Measurements from ENCODE around the gene DHRS4. TPM values are rescaled to one million over a fixed set of nuclear protein-coding genes. Genes with fewer than 3 reads are reported as not detected.

Gene DHRS4
- polyA plus RNA-seq, 1 donor from 2014 or later, result 7.8 TPM

DNA sequence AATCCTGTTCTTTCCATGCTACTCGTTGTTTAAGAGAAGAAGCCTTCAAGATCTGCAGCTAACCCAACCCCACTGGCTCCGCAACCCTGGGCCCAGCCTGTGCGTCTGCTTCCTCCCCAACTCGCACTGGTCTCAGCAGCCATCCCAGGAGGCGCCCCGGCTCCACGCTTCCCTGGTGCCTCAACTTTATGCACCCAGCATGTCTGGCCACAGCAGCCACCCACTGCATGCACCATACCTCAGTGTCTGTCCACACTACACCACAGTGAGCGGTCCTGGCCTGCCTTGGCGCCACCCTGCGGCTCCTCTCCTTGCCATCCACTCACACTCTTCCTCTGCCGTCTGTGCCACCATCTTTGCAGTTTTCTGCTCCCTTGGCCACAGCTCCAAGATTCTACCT, 27.0 kb upstream of the DHRS4 start:
- TF ChIP-seq EZH2 (IDR thresholded peaks at IDR 0.05; ENCODE audit: borderline replicate concordance, insufficient read depth, low read length, poor library complexity, severe bottlenecking), result no peak
- no peak for TF ChIP-seq MXI1 (conservative IDR thresholded peaks at IDR 0.05; ENCODE audit: poor library complexity, severe bottlenecking)
- TF ChIP-seq RAD21 (conservative IDR thresholded peaks at IDR 0.05), result no peak
- no peak for TF ChIP-seq TAF1 (IDR thresholded peaks at IDR 0.05; ENCODE audit: low read depth)
- no peak for TF ChIP-seq POLR2AphosphoS5 (IDR thresholded peaks at IDR 0.05)
- TF ChIP-seq SMC3 (conservative IDR thresholded peaks at IDR 0.05; ENCODE audit: poor library complexity), result no peak
- TF ChIP-seq EP300 (conservative IDR thresholded peaks at IDR 0.05; ENCODE audit: poor library complexity, severe bottlenecking), result no peak
- TF ChIP-seq CTCF (IDR thresholded peaks at IDR 0.05; ENCODE audit: poor library complexity, severe bottlenecking), result no peak
- TF ChIP-seq, protein P1, sequence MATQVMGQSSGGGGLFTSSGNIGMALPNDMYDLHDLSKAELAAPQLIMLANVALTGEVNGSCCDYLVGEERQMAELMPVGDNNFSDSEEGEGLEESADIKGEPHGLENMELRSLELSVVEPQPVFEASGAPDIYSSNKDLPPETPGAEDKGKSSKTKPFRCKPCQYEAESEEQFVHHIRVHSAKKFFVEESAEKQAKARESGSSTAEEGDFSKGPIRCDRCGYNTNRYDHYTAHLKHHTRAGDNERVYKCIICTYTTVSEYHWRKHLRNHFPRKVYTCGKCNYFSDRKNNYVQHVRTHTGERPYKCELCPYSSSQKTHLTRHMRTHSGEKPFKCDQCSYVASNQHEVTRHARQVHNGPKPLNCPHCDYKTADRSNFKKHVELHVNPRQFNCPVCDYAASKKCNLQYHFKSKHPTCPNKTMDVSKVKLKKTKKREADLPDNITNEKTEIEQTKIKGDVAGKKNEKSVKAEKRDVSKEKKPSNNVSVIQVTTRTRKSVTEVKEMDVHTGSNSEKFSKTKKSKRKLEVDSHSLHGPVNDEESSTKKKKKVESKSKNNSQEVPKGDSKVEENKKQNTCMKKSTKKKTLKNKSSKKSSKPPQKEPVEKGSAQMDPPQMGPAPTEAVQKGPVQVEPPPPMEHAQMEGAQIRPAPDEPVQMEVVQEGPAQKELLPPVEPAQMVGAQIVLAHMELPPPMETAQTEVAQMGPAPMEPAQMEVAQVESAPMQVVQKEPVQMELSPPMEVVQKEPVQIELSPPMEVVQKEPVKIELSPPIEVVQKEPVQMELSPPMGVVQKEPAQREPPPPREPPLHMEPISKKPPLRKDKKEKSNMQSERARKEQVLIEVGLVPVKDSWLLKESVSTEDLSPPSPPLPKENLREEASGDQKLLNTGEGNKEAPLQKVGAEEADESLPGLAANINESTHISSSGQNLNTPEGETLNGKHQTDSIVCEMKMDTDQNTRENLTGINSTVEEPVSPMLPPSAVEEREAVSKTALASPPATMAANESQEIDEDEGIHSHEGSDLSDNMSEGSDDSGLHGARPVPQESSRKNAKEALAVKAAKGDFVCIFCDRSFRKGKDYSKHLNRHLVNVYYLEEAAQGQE (IDR thresholded peaks at IDR 0.05; ENCODE audit: borderline replicate concordance), result no peak
- Histone ChIP-seq H3F3A (ENCODE audit: insufficient read depth, low read length, poor library complexity, severe bottlenecking) (no peaks in the 10 kb centered on the region), H4K20me1 (ENCODE audit: insufficient read depth) (no peaks in the 10 kb centered on the region), H3K79me2 (replicated peaks; ENCODE audit: insufficient read depth, low read length) (no peaks in the 10 kb centered on the region), H3K27me3 (ENCODE audit: insufficient read depth, low read depth, low read length) (no peaks in the 10 kb centered on the region), H3K27ac (ENCODE audit: low read length) (no peak overlapping the region), H3K9me3 (ENCODE audit: low read length) (no peaks in the 10 kb centered on the region), H3K9ac (ENCODE audit: low read length) (no peak overlapping the region), H3K9me2 (ENCODE audit: insufficient read depth, low read length) (no peaks in the 10 kb centered on the region), H3K4me2 (ENCODE audit: low read length) (no peak overlapping the region), H2AFZ (ENCODE audit: low read depth, low read length) (no peak overlapping the region), H3K4me3 (ENCODE audit: low read length) (no peak overlapping the region), H3K36me3 (ENCODE audit: insufficient read depth, low read length) (no peaks in the 10 kb centered on the region)

GRCh38 chr14:23929136-23929535, 24.4 kb upstream of the DHRS4 start:
- Histone ChIP-seq H3K9ac (ENCODE audit: low read length) (no peak overlapping the region), H3K79me2 (replicated peaks; ENCODE audit: insufficient read depth, low read length) (no peaks in the 10 kb centered on the region), H4K20me1 (ENCODE audit: insufficient read depth) (no peaks in the 10 kb centered on the region), H3K27ac (ENCODE audit: low read length) (no peak overlapping the region), H3K4me2 (ENCODE audit: low read length) (no peak overlapping the region), H3K36me3 (ENCODE audit: insufficient read depth, low read length) (no peaks in the 10 kb centered on the region), H3F3A (ENCODE audit: insufficient read depth, low read length, poor library complexity, severe bottlenecking) (no peaks in the 10 kb centered on the region), H3K4me3 (ENCODE audit: low read length) (no peak overlapping the region), H3K27me3 (ENCODE audit: insufficient read depth, low read depth, low read length) (no peaks in the 10 kb centered on the region), H3K9me3 (ENCODE audit: low read length) (no peaks in the 10 kb centered on the region), H3K9me2 (ENCODE audit: insufficient read depth, low read length) (no peaks in the 10 kb centered on the region), H2AFZ (ENCODE audit: low read depth, low read length) (no peak overlapping the region)
- TF ChIP-seq POLR2AphosphoS5 (IDR thresholded peaks at IDR 0.05), result no peak
- TF ChIP-seq SMC3 (conservative IDR thresholded peaks at IDR 0.05; ENCODE audit: poor library complexity), result no peak
- TF ChIP-seq, protein P1 (IDR thresholded peaks at IDR 0.05; ENCODE audit: borderline replicate concordance), result no peak
- no peak for TF ChIP-seq EZH2 (IDR thresholded peaks at IDR 0.05; ENCODE audit: borderline replicate concordance, insufficient read depth, low read length, poor library complexity, severe bottlenecking)
- TF ChIP-seq EP300 (conservative IDR thresholded peaks at IDR 0.05; ENCODE audit: poor library complexity, severe bottlenecking), result no peak
- no peak for TF ChIP-seq TAF1 (IDR thresholded peaks at IDR 0.05; ENCODE audit: low read depth)

All from neural cell (in vitro differentiated cells).